ENCODE data around the gene DOK3. TPM values are rescaled to one million over a fixed set of nuclear protein-coding genes. Genes with fewer than 3 reads are reported as not detected.

DOK3 gene
- total and polyA plus RNA-seq, 4 experiments from 2014 or later: 0.69 to 3.9 (median 3.7) TPM; not detected in 1

- ChIA-PET CTCF (ENCODE audit: partially characterized antibody) (interaction anchor here (1.1 to 1.7 kb wide), 2 partner anchors 20 to 130 kb away, joined by 4 read pairs; no protein-coding TSS in a partner anchor), POLR2A (ENCODE audit: partially characterized antibody) (interaction anchor here (0.5 to 2.2 kb wide), 3 partner anchors 10 to 72 kb away, joined by 3 to 5 read pairs (median 4); no protein-coding TSS in a partner anchor)
- H3K4me3 ChIP-seq (ENCODE audit: low read length in 2 of 2): no peak overlapping the region
- no peaks in the 10 kb centered on the region for H3K9me3 ChIP-seq (ENCODE audit: control insufficient read depth in 1 of 2, low read length in 2 of 2)
- Mint-ChIP-seq H3K4me1 (peaks cover 21 to 43% (median 30%) of the 10 kb centered on the region in 4 donors), H3K9me3 (no peaks in the 10 kb centered on the region), H3K27ac (peak overlapping the region; percentile 46 to 85 (median 74)), H3K36me3 (peaks cover 15 to 35% of the 10 kb centered on the region in 2 donors), H3K4me3 (peak overlapping the region in 2 of 8 donors; percentile 2 to 30), H3K27me3 (no peaks in the 10 kb centered on the region)
- peaks cover 23% of the 10 kb centered on the region for H3K4me1 ChIP-seq (ENCODE audit: insufficient read depth, low read length)
- intact Hi-C loops (cut with micrococcal nuclease): no loop called here
- peak overlapping the region; percentile 18 for H3K27ac ChIP-seq (ENCODE audit: low read depth, low read length)
- no peaks in the 10 kb centered on the region for H3K27me3 ChIP-seq (ENCODE audit: insufficient read depth, low read length)
- H3K36me3 ChIP-seq (ENCODE audit: insufficient read depth, low read length): peaks cover 17% of the 10 kb centered on the region
- DNase-seq: no peak
Measured at GRCh38 chr5:177520916-177521513, 11.4 kb upstream of the DOK3 start.

DNA sequence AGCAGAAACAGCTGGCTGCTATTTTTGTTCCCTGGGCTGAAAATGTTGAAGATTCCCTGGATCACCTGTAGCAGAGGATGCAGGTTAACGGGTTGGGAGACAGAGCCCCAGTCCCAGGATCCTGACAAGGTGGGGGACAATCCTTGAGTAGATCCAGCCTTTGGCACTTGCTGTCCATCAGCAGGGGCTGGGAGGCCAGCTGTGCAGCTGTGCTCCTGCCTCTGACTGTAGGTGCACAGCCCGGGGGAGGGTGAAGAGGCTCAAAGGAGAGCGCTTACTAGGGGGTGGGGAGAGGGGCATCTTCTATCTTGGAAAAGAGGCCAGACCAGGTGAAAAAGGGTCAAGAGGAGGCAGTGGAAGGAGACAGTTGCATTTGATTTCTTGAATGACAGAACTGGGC is 10.6 kb upstream of the DOK3 start:
- Histone ChIP-seq H3K27me3 (ENCODE audit: insufficient read depth, low read length) (no peaks in the 10 kb centered on the region), H3K4me1 (ENCODE audit: insufficient read depth, low read length) (peaks cover 31% of the 10 kb centered on the region), H3K9me3 (ENCODE audit: control insufficient read depth in 1 of 2, low read length in 2 of 2) (no peaks in the 10 kb centered on the region), H3K36me3 (ENCODE audit: insufficient read depth, low read length) (peaks cover 12% of the 10 kb centered on the region), H3K4me3 (ENCODE audit: low read length in 2 of 2) (no peak overlapping the region), H3K27ac (ENCODE audit: low read depth, low read length) (no peak overlapping the region)
- Mint-ChIP-seq H3K36me3 (peaks cover 12 to 34% of the 10 kb centered on the region in 2 donors), H3K27ac (peak overlapping the region; percentile 16 to 79 (median 53)), H3K27me3 (no peaks in the 10 kb centered on the region), H3K4me3 (peak overlapping the region in 2 of 8 donors; percentile 13 to 33), H3K9me3 (no peaks in the 10 kb centered on the region), H3K4me1 (peaks cover 28 to 50% (median 37%) of the 10 kb centered on the region in 4 donors)
- POLR2A ChIA-PET (ENCODE audit: partially characterized antibody): interaction anchor here (0.5 to 2.2 kb wide), 3 partner anchors 11 to 73 kb away, joined by 4 to 5 read pairs (median 4); no protein-coding TSS in a partner anchor
- intact Hi-C loops (cut with micrococcal nuclease): no loop called here
- no peak for DNase-seq
- CTCF ChIA-PET (ENCODE audit: partially characterized antibody): interaction anchor here (0.6 to 1.7 kb wide), 3 partner anchors 13 to 130 kb away, joined by 3 to 4 read pairs (median 3); no protein-coding TSS in a partner anchor

DNA sequence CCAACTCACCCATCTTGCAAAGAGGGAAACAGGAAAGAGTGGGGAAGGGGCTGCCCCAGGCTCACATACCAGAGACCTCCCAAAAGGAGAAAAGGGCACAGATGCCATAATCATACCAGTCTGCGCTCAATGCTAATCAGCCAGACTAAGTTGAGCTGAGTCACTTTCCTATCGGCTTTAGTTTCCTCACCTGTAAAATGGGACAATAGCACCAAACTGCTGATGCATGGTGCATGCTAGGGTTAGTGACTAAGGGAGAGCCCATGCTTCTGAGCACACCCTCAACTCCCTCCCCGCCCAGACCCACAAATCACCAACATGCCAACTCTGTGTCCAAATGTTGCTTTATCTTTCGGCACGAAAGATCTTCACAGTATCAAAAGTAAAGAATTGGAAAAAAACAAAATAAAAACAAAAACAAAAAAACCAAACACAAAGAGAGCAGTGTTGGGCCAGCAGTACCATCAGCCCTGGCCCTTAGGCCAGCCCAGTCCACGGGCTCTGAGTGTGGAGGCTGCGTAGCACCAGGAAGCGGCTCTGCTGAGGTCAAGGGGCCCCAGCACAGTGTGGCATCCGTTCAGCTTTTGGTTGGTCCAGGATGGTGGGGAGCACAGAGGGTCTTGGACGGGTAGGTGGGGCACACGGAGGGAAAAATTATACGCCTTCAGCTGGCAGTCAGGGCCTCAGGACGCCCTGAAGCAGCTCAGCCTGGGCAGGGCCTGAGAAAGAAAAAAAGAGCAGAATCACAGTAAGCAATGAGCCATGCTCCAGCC is 10.0 kb upstream of the DOK3 start:
- H3K27ac Mint-ChIP-seq: peak overlapping the region in 6 of 7 donors; percentile 29 to 77 (median 60)
- Histone ChIP-seq H3K36me3 (ENCODE audit: insufficient read depth, low read length) (peaks cover 12% of the 10 kb centered on the region), H3K4me1 (ENCODE audit: insufficient read depth, low read length) (peaks cover 35% of the 10 kb centered on the region), H3K4me3 (ENCODE audit: low read length in 2 of 2) (no peak overlapping the region), H3K27me3 (ENCODE audit: insufficient read depth, low read length) (no peaks in the 10 kb centered on the region), H3K9me3 (ENCODE audit: control insufficient read depth in 1 of 2, low read length in 2 of 2) (no peaks in the 10 kb centered on the region), H3K27ac (ENCODE audit: low read depth, low read length) (no peak overlapping the region)
- no peaks in the 10 kb centered on the region for H3K27me3 Mint-ChIP-seq
- peaks cover 12 to 38% of the 10 kb centered on the region in 2 donors for H3K36me3 Mint-ChIP-seq
- peaks cover 30 to 55% (median 40%) of the 10 kb centered on the region in 4 donors for H3K4me1 Mint-ChIP-seq
- H3K4me3 Mint-ChIP-seq: peak overlapping the region in 3 of 8 donors; percentile 33 to 52 (median 43)
- intact Hi-C loops (cut with micrococcal nuclease): no loop called here
- CTCF ChIA-PET (ENCODE audit: partially characterized antibody): interaction anchor here (0.6 to 1.7 kb wide), 4 partner anchors 8 to 129 kb away, joined by 3 to 4 read pairs (median 3); no protein-coding TSS in a partner anchor
- no peak for DNase-seq
- H3K9me3 Mint-ChIP-seq: no peaks in the 10 kb centered on the region
- POLR2A ChIA-PET (ENCODE audit: partially characterized antibody): interaction anchor here (0.6 to 2.2 kb wide), 2 partner anchors 11 to 26 kb away, joined by 4 to 5 read pairs; no protein-coding TSS in a partner anchor

- peaks cover 37% of the 10 kb centered on the region for H3K4me1 ChIP-seq (ENCODE audit: insufficient read depth, low read length)
- H3K4me1 Mint-ChIP-seq: peaks cover 31 to 62% (median 43%) of the 10 kb centered on the region in 4 donors
- H3K27me3 ChIP-seq (ENCODE audit: insufficient read depth, low read length): no peaks in the 10 kb centered on the region
- ChIA-PET CTCF (ENCODE audit: partially characterized antibody) (interaction anchor here (1.1 to 2.1 kb wide), 7 partner anchors 16 to 207 kb away, joined by 3 to 13 read pairs (median 3); no protein-coding TSS in a partner anchor), POLR2A (ENCODE audit: partially characterized antibody) (interaction anchor here (0.8 to 3.1 kb wide), 8 partner anchors 16 to 213 kb away, joined by 3 to 11 read pairs (median 4); partner anchors contain the start of genes B4GALT7, LMAN2, PDLIM7 and PRELID1)
- peak within 1 kb of the TSS; percentile 93 to 100 (median 96) for H3K4me3 Mint-ChIP-seq
- DNase-seq: peak; percentile 95 to 97 (median 95)
- H3K9me3 Mint-ChIP-seq: no peaks in the 10 kb centered on the region
- H3K36me3 Mint-ChIP-seq: peaks cover 21 to 52% of the 10 kb centered on the region in 2 donors
- no peaks in the 10 kb centered on the region for H3K9me3 ChIP-seq (ENCODE audit: control insufficient read depth in 1 of 2, low read length in 2 of 2)
- intact Hi-C loops (cut with micrococcal nuclease): loop anchor here (1.0 to 2.0 kb wide), 4 partner anchors 20 to 83 kb away; partner anchors contain the start of genes B4GALT7, FAM193B, PDLIM7 and TMED9
- H3K27me3 Mint-ChIP-seq: no peaks in the 10 kb centered on the region
- peak within 1 kb of the TSS; percentile 71 for H3K27ac ChIP-seq (ENCODE audit: low read depth, low read length)
- peak within 1 kb of the TSS; percentile 88 to 93 for H3K4me3 ChIP-seq (ENCODE audit: low read length in 2 of 2)
- H3K36me3 ChIP-seq (ENCODE audit: insufficient read depth, low read length): peaks cover 33% of the 10 kb centered on the region
- peak within 1 kb of the TSS; percentile 82 to 99 (median 95) for H3K27ac Mint-ChIP-seq
Measured at GRCh38 chr5:177516601-177517568, 7.3 kb upstream of the DOK3 start, which contains the start of gene DDX41. Gene DDX41, minus strand, starts transcription at chr5:177516961. Its CDS starts 16 bp downstream, at chr5:177516945.

DNA sequence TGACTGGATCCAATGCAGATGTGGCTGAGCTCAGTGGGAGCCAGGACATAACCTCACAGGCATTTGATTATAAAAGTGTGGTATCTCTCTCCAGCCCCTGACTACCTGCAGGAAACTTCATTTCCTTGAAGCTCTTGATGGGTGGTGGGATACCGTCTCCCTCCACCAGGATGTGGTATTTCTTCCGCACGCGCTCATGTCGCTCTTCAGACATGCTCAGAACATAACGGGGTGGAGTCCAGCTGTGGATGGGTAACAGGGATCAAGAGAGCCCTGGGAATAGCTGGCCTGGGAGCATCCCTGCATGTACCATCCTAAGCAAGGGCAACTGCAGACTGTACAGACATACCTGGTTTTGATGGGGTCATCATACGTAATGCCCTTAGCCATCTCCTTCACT is 6.0 kb upstream of the DOK3 start:
- intact Hi-C loops (cut with micrococcal nuclease): no loop called here
- peaks cover 29% of the 10 kb centered on the region for H3K4me1 ChIP-seq (ENCODE audit: insufficient read depth, low read length)
- Mint-ChIP-seq H3K27ac (peak overlapping the region in 5 of 7 donors; percentile 15 to 96 (median 72)), H3K36me3 (peaks cover 27 to 52% of the 10 kb centered on the region in 2 donors), H3K4me3 (peak overlapping the region; percentile 93 to 100 (median 96)), H3K9me3 (no peaks in the 10 kb centered on the region), H3K4me1 (peaks cover 28 to 50% (median 34%) of the 10 kb centered on the region in 4 donors), H3K27me3 (no peaks in the 10 kb centered on the region)
- CTCF ChIA-PET (ENCODE audit: partially characterized antibody): interaction anchor here (1.1 to 2.1 kb wide), 5 partner anchors 14 to 206 kb away, joined by 3 to 13 read pairs (median 4); no protein-coding TSS in a partner anchor
- DNase-seq: no peak
- H3K4me3 ChIP-seq (ENCODE audit: low read length in 2 of 2): peak overlapping the region; percentile 88 to 93
- H3K9me3 ChIP-seq (ENCODE audit: control insufficient read depth in 1 of 2, low read length in 2 of 2): no peaks in the 10 kb centered on the region
- H3K36me3 ChIP-seq (ENCODE audit: insufficient read depth, low read length): peaks cover 42% of the 10 kb centered on the region
- H3K27ac ChIP-seq (ENCODE audit: low read depth, low read length): peak overlapping the region; percentile 71
- no peaks in the 10 kb centered on the region for H3K27me3 ChIP-seq (ENCODE audit: insufficient read depth, low read length)
- POLR2A ChIA-PET (ENCODE audit: partially characterized antibody): interaction anchor here (1.1 to 3.1 kb wide), 4 partner anchors 9 to 77 kb away, joined by 4 to 11 read pairs (median 8); partner anchors contain the start of gene PDLIM7

DNA sequence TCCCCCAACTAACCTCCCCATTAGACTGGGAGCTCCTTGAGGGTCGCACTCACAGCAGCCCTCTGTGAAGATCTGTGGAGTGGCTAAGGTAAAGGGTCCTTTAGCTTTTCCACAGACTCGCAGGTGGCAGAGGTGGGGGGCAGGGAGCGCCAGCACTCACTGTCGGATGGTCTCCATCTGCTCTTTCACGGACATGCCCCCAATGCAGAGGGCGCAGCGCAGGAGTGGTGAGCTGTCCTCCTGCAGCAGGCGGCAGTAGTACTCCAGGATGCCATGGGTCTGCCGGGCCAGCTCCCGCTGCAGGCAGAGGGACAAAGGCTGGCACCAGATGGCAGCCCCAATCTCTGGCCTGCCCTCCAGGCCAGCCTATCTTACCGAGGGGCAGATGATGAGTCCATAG is 4.9 kb upstream of the DOK3 start:
- peaks cover 24 to 45% of the 10 kb centered on the region in 2 donors for H3K36me3 Mint-ChIP-seq
- H3K27me3 ChIP-seq (ENCODE audit: insufficient read depth, low read length): no peaks in the 10 kb centered on the region
- no peaks in the 10 kb centered on the region for H3K9me3 Mint-ChIP-seq
- H3K4me3 Mint-ChIP-seq: peak overlapping the region in 1 of 8 donors; percentile 68
- H3K4me1 ChIP-seq (ENCODE audit: insufficient read depth, low read length): peaks cover 26% of the 10 kb centered on the region
- H3K4me1 Mint-ChIP-seq: peaks cover 23 to 39% (median 28%) of the 10 kb centered on the region in 4 donors
- H3K27me3 Mint-ChIP-seq: no peaks in the 10 kb centered on the region
- H3K27ac Mint-ChIP-seq: peak overlapping the region in 1 of 7 donors; percentile 11
- no peak overlapping the region for H3K27ac ChIP-seq (ENCODE audit: low read depth, low read length)
- H3K4me3 ChIP-seq (ENCODE audit: low read length in 2 of 2): no peak overlapping the region
- DNase-seq: no peak
- CTCF ChIA-PET (ENCODE audit: partially characterized antibody): no interaction called here
- POLR2A ChIA-PET (ENCODE audit: partially characterized antibody): no interaction called here
- peaks cover 42% of the 10 kb centered on the region for H3K36me3 ChIP-seq (ENCODE audit: insufficient read depth, low read length)
- intact Hi-C loops (cut with micrococcal nuclease): no loop called here
- no peaks in the 10 kb centered on the region for H3K9me3 ChIP-seq (ENCODE audit: control insufficient read depth in 1 of 2, low read length in 2 of 2)
